Activated T-cell treated with anti-CD3 and anti-CD28 coated beads, Interleukin-2, amount 50 U/mL, for 24 hours (primary cell): ENCODE data around the gene TECTA.
"Not testable (repeated sequence)": the region's sequence is repeated elsewhere in the genome, so short reads cannot be mapped to it uniquely, and the experiment has no call there.

ENCODE experiments used
- DNase-seq: peaks from one replicate; pipeline ENCODE4 v3.0.0-alpha.2; 2020
- H3K27ac Mint-ChIP-seq: 2 replicates; pipeline ENCODE4 v1.8.0; 2020; ENCODE audit warnings: mild to moderate bottlenecking, mixed read lengths
- H3K27me3 Mint-ChIP-seq: 2 replicates; pipeline ENCODE4 v1.8.0; 2020; ENCODE audit warnings: mixed read lengths
- H3K36me3 Mint-ChIP-seq: 2 replicates; pipeline ENCODE4 v1.8.0; 2020; ENCODE audit warnings: low read depth, mixed read lengths
- H3K4me1 Mint-ChIP-seq: 2 replicates; pipeline ENCODE4 v1.8.0; 2020; ENCODE audit warnings: low read depth, mixed read lengths
- H3K4me3 Mint-ChIP-seq: 2 replicates; pipeline ENCODE4 v1.8.0; 2020; ENCODE audit warnings: mild to moderate bottlenecking, moderate library complexity, mixed read lengths
- H3K9me3 Mint-ChIP-seq: 2 replicates; pipeline ENCODE4 v1.8.0; 2020; ENCODE audit warnings: mixed read lengths

TECTA gene

DNA sequence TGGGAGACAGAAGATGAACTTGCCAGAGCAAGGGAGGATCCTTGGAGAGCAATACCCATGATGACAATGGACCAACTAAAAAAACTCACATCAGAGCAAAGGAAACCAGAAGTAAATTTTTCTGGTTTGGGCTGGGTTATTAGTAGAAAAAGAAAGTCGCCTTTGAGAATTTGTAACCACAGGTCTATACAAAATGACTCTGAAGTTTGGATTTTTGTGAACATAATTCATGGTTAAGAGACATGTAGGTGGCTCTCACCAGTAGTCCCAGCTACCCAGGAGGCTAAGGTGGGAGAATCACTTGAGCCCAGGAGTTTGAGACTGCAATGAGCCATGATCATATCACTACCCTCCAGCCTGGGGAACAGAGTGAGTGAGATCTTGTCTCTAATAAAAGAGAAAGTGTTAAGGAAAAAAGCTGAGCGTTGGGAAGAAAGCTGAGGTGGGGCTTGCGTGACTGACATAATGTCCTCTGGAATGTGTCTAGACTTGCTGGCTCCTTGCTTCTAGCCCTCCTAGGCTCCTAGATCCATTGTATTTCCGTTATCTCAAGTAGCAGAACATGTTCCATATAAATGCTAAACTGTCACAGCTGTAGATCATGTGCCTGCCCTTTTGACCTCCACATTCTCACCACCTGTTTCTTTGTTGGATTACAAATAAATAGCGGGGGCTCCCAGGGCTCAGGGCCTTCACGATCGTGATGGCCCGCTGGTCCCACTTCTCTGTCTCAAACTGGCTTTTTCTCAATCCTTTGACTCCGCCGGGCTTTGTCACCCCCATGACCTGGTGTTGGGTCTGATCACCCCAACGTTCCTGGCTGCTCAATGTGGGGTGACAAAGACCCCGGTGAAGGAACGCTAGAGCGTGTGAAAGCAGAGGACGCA, 135.3 kb downstream of the TECTA start:
- peaks cover 28% of the 10 kb centered on the region for H3K4me1 Mint-ChIP-seq
- no peak overlapping the region for H3K4me3 Mint-ChIP-seq
- no peaks in the 10 kb centered on the region for H3K36me3 Mint-ChIP-seq
- no peak for DNase-seq
- H3K27ac Mint-ChIP-seq = peak overlapping the region; percentile 51
- peaks cover 41% of the 10 kb centered on the region for H3K27me3 Mint-ChIP-seq
- H3K9me3 Mint-ChIP-seq = no peaks in the 10 kb centered on the region

DNA sequence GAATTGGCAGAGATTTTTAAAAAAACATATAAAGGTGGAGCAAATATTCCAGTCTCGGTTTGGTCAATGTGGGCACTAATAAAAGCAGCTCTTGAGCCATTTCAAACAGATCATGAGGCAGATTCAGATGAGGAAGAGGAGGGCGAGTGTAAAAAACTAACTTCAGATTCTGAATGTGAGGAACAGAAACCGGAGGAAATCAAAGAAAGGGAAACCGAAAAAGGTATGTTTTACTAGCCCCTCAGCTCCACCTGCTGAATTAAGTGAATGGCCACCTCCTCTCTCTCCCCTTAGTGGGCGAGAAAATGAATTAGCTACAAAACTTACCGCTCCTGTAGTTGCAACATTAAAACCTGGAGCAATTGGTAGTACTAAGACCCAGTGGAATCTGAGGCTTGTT, 136.2 kb downstream of the TECTA start:
- H3K4me3 Mint-ChIP-seq, H3K9me3 Mint-ChIP-seq, H3K27ac Mint-ChIP-seq, H3K36me3 Mint-ChIP-seq, DNase-seq: not testable (repeated sequence)
- Mint-ChIP-seq H3K4me1 (peaks cover 28% of the 10 kb centered on the region), H3K27me3 (peaks cover 36% of the 10 kb centered on the region)

DNA sequence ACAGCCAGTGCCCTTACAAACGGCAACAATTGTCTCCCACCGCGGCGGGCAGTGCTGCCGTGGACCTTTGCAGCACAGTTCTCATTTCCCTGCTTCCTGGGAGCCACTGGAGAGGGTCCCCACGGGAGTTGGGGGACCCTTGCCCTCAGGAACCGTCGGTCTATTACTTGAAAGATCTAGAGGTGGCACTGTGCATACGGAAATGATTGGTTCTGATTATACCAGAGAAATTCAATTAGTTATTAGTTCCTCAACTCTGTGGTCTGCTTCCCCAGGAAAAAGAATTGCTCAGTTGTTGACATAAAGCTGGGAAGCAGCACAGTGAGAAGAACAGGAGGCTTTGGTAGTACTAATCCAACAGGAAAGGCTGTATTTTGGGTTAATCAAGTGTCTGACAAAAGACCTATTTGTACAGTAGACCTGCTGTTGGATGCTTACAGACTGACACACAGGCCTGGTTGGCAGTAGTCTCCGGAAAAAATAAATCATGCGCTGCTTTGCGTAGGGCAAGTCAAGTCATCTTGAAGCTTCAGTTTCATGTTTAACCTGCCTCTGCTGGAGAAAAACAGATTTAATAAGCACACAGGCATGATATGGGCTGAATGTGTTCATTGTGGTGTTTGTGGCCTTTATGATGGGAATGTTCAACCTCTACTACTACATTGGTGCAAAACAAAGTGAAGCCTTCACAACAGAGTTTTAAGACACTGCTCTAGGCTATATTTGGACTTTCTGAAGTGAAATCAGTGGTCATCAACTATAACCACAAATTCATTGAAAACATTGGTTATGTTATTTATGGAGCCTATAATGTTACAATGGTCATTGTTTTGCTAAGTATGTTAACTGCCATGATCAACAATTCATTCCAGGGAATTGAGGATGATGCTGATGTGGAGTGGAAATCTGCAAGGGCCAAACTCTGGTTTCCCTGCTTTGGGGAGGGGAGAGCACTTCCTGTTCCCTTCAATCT, 136.9 kb downstream of the TECTA start:
- no peak for DNase-seq
- peaks cover 36% of the 10 kb centered on the region for H3K27me3 Mint-ChIP-seq
- H3K4me1 Mint-ChIP-seq = peaks cover 28% of the 10 kb centered on the region
- H3K36me3 Mint-ChIP-seq = no peaks in the 10 kb centered on the region
- no peaks in the 10 kb centered on the region for H3K9me3 Mint-ChIP-seq
- peak overlapping the region; percentile 60 for H3K27ac Mint-ChIP-seq
- H3K4me3 Mint-ChIP-seq = no peak overlapping the region

DNA sequence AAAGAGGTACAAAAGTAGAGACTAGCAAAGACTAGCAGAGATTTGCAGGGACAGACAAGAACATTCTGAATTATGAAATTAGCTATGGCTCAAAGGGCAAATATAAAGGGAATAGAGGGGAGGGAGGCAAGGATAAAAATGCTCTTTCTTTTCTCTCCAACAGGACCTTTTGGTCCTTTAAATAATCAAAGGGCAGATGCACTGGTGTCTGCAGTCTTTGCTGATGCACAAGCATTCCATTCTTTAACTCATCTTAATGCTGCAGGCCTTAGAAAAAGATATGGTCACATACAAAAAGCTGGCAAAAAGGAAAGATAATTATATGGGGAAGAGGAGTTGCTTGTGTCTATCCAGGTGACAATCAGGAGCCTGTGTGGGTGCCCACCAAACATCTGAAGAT, 137.9 kb downstream of the TECTA start:
- DNase-seq = no peak
- peaks cover 28% of the 10 kb centered on the region for H3K4me1 Mint-ChIP-seq
- no peak overlapping the region for H3K4me3 Mint-ChIP-seq
- H3K27me3 Mint-ChIP-seq = peaks cover 33% of the 10 kb centered on the region
- H3K36me3 Mint-ChIP-seq = no peaks in the 10 kb centered on the region
- H3K9me3 Mint-ChIP-seq = no peaks in the 10 kb centered on the region
- H3K27ac Mint-ChIP-seq = no peak overlapping the region

DNA sequence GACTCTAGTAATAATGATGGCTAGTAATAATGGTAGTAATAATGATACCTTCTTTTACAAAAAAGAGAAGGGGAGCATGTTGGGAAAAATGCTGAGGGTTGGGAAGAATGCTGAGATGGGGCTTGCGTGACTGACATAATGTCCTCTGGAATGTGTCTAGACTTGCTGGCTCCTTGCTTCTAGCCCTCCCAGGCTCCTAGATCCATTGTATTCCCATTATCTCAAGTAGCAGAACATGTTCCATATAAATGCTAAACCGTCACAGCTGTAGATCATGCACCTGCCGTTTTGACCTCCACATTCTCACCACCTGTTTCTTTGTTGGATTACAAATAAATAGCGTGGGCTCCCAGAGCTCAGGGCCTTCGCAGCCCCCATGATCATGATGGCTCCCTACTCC, 139.0 kb downstream of the TECTA start:
- Mint-ChIP-seq H3K4me1 (peaks cover 28% of the 10 kb centered on the region), H3K27me3 (peaks cover 24% of the 10 kb centered on the region)
- DNase-seq, H3K4me3 Mint-ChIP-seq, H3K27ac Mint-ChIP-seq, H3K9me3 Mint-ChIP-seq, H3K36me3 Mint-ChIP-seq: not testable (repeated sequence)

DNA sequence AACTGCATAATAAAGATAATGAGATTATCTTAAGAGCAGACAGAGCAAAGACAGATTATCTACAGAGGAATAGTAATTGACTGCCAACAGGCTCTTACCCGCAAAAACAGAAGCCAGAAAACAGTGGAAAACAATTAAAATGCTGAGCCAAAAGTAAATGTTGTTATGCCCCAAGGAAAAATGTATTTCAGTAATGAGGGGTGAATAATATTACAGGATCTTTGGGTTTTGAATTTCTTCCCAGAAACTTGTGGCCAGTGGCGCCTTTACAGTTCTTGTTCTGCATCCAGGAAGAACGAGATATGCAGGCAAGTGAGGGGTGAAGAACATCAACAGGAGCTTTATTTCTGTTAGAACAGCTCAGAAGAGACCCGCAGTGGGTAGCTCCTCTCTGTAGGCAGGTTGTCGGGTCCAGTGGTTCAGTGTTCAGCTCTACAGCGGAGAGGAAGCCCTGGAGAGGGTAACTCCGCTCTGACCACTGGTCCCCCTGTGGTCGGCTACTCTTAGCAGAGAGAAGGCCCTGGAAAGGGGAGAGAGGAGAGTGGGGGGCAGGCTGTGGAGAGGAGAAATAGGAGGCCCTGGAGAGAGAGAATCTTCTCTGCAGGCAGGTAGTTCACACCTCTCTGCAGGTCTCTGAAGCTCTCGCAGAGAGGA, 139.7 kb downstream of the TECTA start:
- H3K4me3 Mint-ChIP-seq = no peak overlapping the region
- no peaks in the 10 kb centered on the region for H3K36me3 Mint-ChIP-seq
- peaks cover 28% of the 10 kb centered on the region for H3K4me1 Mint-ChIP-seq
- H3K27ac Mint-ChIP-seq = no peak overlapping the region
- no peaks in the 10 kb centered on the region for H3K9me3 Mint-ChIP-seq
- no peak for DNase-seq
- H3K27me3 Mint-ChIP-seq = peaks cover 17% of the 10 kb centered on the region
